HCEC 1CT (cell line): ENCODE results near the gene AP1S2.
"Not testable (repeated sequence)": the region's sequence is repeated elsewhere in the genome, so short reads cannot be mapped to it uniquely, and the experiment has no call there.

Experiments used
- DNase-seq: peaks from one replicate; pipeline ENCODE4 v3.0.0-alpha.2; 2017

Gene AP1S2

GRCh38 chrX:15854712-15855567 is at the start of gene AP1S2:
Gene AP1S2 (minus strand): TSS chrX:15854813. CDS start chrX:15852524, 2,289 bp downstream.
- peak; percentile 89 for DNase-seq

DNA sequence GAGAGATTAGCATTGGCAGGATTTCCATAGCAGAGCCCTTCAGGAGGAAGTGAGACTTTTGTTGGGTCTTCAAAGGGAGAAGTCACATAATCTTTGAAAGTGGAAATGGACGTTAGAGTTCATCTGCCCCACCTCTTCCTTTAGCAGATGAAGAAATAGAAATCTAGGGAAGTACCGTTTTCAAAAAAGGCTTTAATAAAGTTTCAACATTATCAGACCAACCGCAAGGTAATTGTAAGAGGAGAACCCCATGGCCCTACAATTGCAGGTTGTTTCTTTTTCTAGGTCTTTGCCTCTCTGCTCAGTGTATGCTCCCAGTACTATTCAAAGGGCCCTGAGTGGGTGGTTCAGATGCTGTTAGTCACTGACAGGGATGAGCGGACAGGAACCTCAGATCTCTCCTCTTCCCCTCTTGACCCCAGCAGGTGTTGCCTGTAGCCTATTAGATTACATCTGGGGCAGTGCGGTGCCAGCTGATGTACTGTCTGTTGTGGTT is 48.6 kb upstream of the AP1S2 start:
- no peak for DNase-seq

DNA sequence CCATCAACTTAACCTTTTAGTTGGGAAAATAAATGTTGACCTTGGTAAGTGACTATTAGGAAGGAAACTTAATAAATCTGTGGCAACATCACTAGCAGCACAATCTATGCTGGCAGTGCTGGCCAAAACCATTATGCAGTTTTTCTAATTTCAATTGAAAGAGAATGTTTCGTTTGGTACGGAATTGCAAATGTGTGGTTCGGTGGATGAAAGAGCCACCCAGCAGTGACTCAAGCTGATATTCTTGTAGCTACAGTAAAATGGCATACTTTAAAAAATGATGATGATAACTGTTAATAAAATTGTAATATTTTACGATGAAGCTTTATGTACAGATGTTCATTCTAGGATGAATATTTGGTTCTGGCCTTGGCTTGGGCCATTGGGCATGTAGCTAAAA is 40.7 kb upstream of the AP1S2 start:
- DNase-seq: no peak

DNA sequence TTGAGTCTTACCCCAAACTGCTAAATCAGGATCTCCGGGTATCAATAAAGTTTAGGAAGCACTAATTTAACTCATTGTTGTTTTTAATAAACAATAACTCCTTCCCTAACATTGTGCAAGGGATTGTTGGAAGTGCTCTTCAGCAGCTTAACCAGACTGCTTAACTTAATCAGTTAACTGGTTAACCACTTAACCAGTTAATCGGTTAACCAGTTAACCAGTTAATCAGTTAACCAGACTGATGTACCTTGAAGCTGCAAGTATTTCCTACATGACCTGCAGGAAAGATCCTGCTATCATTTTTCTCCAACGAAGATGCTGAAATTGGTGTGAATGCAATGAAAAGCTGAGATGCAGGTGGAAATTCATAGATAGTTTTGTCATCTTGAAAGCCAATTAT is 40.1 kb upstream of the AP1S2 start:
- no peak for DNase-seq

DNA sequence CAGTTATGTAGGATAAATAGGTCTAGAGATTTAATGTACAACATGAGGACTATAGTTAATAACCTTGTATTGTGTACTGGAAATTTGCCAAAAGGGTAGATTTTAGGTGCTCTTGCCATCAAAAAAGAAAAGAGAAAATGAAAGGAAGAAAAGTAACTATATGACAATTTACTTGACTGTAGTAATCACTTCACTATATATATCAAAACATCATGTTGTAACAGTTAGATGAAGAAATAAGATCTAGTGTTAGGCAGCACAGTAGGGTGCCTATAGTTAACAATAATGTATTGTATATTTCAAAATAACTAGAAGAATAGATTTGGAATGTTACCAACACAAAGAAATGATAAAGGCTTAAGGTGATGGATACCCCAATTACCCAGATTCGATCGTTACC is 35.9 kb upstream of the AP1S2 start:
- no peak for DNase-seq

- no peak for DNase-seq
Measured at GRCh38 chrX:15888062-15888461, 33.4 kb upstream of the AP1S2 start.

GRCh38 chrX:15883540-15883863 is 28.9 kb upstream of the AP1S2 start:
- DNase-seq: no peak

- DNase-seq: peak; percentile 68
Measured at GRCh38 chrX:15882704-15883539, 28.3 kb upstream of the AP1S2 start.

DNA sequence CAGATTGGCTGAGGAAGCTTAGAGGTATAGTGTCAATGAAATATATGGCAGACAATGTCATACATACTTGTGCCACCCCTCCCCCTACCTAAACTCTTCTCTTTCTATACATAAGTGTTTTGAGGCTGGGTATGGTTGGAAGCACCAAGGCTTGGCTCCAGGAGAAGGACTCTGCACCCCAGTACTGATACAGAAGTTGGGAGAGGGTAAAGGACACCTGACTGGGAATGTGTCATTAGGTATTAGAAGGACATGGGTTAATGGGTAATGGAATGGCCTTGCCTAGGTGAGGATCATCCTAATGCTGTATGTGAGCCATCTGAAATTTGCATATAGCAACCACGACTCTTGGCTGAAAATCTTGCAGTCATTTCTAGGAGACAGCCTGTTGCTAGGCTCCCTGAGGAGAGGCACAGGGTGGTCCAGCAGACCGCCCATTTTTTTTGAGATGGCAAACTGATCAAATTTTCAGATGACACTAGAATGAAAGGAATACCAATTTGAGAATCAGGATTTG is 26.8 kb upstream of the AP1S2 start:
- DNase-seq: no peak

GRCh38 chrX:15877914-15878313 is 23.3 kb upstream of the AP1S2 start:
- DNase-seq: not testable (repeated sequence)

DNA sequence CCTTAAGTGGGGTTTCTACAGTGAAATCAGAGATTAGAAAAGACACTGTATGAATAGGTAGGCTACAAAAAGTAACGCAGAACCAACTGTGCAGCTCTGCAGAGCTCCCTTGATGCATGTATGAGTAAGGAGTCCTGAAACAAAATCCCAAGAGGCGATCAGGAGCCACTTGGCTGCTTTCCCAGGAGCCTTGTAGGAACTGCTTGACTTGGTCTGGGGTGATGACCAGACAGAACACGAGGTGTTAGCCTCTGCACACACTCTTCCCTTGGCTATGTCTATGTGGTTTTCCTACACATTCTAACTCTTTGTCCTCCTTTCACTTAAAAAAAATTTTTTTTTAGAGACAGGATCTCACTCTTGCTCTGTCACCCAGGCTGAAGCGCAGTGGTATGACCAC is 22.8 kb upstream of the AP1S2 start:
- DNase-seq: peak; percentile 58

DNA sequence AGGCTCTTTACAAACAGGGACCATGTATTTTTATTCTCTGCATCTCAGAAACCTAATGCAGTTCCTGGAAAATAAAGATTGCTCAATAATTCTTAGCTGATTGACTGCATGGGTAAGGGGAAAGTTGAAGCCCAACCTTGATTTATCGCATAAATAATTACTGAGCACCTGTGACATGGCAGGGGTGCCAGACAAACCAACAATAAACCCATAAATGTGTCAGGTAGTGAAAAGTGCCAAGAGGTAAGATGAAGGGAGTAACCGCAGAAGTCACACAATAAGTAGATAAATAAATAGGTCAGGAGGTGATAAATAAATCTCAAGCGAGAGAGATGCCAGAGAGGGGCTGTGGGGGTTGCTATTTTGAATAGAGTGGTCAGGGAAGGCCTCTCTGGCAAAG is 20.1 kb upstream of the AP1S2 start:
- DNase-seq: no peak

GRCh38 chrX:15873566-15873965 is 19.0 kb upstream of the AP1S2 start:
- no peak for DNase-seq

DNA sequence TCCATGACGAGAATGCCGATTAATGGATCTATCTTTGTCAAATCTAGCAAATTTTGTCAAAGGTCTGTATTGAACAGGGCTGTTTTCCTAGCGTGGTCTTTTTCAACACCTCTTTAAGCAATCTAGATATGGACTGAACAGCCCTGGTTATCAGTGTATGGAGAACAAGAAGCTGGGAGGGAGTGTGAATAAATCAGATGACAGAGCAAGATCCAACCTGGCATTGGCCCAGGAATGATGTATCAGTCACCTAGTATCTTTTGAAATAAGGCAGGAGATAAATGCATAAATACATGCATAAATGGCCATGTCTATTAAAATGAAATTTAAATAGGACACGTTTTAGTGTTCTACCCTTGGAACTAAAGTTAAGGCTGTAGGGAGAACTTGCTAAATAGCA is 15.7 kb upstream of the AP1S2 start:
- DNase-seq: no peak

DNA sequence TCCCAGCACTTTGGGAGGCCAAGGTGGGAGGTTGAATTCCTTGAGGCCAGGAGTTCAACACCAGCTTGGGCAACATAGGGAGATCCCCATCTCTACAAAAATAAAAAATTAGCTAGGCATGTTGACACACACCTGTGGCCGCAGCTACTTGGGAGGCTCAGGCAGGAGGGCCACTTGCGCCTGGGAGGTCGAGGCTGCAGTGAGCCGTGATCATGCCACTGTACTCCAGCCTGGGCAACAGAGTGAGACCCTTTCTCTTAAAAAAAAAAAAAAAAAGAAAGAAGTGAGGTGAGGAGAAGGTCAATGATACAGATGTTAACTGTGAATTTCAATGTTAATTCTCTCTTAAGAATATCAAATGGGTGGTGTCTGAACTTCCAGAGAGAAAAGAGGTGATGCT is 15.1 kb upstream of the AP1S2 start:
- DNase-seq: no peak

DNA sequence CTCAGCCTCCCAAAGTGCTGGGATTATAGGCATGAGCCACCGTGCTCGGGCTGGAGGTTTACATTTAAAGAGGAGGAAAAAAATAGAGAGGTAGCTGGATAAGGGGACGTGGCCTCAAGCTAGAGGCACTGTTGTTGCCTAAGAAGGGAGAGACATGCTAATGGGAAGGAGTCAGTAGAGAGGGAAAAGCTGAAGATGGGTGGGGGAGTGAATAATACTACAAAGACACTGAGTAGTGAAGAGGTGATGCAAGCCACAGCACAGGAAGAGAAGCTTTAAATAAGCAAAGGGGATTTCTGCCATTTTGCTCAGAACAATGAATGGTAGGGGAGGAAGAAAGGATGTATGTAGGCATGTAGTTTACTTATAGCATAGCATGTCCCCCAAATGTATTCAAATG is 11.5 kb upstream of the AP1S2 start:
- DNase-seq: no peak

DNA sequence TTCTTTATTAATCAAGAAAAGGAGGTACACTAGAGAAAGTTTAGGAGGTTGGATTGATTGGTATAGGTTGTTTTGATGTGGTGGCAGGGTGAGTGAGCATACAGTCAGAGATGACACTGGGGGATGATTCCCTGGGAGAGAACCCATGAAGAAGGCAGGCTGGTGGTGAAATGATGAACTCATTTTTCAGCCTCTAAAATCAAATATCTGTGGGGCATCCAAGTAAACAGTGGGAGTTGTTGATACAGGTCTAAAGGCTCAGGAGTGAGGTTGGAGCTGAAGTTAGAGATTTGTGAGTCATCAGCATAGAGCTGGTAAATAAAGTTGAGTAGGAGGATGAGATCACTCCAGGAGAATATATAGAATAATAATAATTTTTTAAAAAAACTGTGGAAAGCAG is 10.0 kb upstream of the AP1S2 start:
- no peak for DNase-seq

GRCh38 chrX:15864023-15864422 is 9.4 kb upstream of the AP1S2 start:
- DNase-seq: no peak

GRCh38 chrX:15860921-15861320 is 6.3 kb upstream of the AP1S2 start:
- DNase-seq: no peak

DNA sequence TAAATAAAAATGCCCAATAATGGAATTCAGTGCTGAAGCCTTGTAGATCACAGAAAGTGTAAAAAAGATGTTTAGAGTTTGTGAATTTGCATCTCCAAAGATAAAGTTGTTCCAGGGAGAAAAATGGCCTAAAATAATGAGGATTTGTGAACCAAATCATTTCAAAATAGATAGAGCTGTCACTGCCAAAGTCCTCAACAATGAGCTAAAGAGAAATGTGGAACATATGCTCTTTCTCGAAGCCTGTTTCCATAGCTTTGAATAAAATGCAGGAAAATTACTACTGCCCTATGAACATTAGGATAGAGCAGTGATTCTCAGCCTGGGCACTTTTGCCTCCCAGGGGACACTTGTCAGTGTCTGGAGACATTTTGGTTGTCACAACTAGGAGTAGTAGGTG is 3.4 kb upstream of the AP1S2 start:
- no peak for DNase-seq

GRCh38 chrX:15856636-15857035 is 2.0 kb upstream of the AP1S2 start:
- DNase-seq: no peak

DNA sequence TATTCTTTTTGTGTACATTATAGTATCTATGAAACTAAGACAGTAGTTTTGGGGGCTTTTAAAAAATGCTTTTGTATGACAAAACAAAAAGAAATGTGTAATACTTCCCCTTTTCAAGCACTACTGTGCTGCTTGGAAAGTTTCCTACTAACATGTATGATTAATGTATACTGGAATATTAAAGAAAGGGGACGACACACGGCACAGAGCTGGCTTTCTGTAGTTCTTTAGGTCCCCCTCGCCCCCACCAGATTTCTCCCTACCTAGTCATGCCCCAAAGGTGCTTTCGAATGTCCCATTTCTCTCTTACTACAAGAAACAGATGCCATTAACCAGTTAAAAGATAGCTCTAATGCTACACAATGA is 1.6 kb upstream of the AP1S2 start:
- DNase-seq: no peak

DNA sequence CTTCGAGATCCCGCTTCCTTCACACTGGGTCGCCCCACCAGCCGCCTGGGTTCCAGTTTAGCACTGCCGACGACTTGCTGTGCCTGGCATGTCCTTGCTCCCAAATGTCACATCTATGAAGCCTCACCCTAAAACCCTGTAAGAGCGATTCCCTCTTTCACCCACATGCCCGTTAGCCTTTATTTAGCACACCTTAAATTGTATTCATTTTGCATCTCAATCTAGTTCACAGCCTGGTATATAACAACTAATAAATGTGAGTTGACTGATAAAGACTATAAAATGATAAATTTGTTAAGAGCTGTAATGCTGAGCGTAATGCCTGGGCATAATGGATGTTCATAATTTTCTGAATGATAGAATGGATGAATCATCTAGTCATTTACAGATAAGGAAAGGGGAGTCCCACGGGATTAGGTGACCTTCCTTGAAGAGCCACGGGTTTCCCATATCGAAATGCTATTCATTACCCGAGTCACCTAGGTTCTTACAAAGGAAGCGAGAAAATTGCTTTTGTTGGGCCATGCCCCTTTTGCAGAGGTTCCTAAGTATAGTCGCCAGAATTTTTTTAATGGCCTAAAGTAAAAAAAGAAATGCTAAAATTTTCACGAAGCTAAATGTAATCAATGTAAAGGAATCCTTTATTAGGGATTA is 1.1 kb upstream of the AP1S2 start:
- no peak for DNase-seq
